Right lobe of liver (tissue), 4 donors: Measurements from ENCODE around the gene HHAT.

Source experiments
- CTCF ChIP-seq, 4 donors: fragments of 200-600 bp in 3 of 4; fragments of 450-650 bp in 1 of 4; IDR thresholded peaks; one replicate each; pipeline versions ENCODE4 v1.5.1 to v1.8.0; 2016 to 2022; ENCODE audit warnings: antibody characterized with exemption in 4 of 4, mild to moderate bottlenecking in 2 of 4
- POLR2A ChIP-seq: fragments of 450-650 bp; IDR thresholded peaks from one replicate; pipeline ENCODE4 v1.6.1; 2017; ENCODE audit warnings: antibody characterized with exemption, mild to moderate bottlenecking
- donor health status: DM: no; HTN: no; CAD: no.
- donor health status: DM: no; HTN: no; CAD: no.
- donor health status: DM: no; HTN: yes; CAD: no.

DNA sequence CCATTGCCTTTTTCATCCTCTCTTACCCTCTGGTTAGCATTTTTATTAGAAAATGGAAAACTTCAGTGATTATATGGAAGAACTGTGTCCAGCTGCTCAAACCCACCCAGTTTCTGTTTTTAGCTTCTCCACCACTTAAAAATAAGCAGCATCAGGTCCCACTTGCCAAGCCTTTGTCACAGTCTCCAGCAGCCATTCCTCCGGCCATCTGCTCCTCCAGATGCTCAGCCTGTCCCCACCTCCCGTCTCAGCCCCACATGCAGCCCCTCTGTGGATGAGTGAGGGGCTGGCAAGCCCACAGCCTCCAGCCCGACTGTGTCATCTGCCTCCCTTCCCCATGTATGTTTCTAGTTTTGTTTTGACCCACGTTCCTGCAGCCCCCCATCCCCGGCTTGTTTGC lies 289.7 kb downstream of the HHAT start:
- TF ChIP-seq CTCF (IDR thresholded peaks at IDR 0.05) (no peak), POLR2A (no peak)
